GM19239 (cell line): ENCODE measurements around the gene ADGRV1.
"Not testable (repeated sequence)": the region's sequence is repeated elsewhere in the genome, so short reads cannot be mapped to it uniquely, and the experiment has no call there.

Experiments used
- DNase-seq: peaks from one replicate; pipeline ENCODE4 v3.0.0; 2011; ENCODE audit warnings: low spot score; ENCODE audit not compliant: insufficient read length
- FAIRE-seq: peaks from 2 replicates; lab custom pipeline; 2011; peaks lifted over from hg19 to GRCh38; lab: Jason Lieb, UNC

The ADGRV1 gene

GRCh38 chr5:90917928-90918668, 359.5 kb downstream of the ADGRV1 start:
- no peak for FAIRE-seq
- no peak for DNase-seq

DNA sequence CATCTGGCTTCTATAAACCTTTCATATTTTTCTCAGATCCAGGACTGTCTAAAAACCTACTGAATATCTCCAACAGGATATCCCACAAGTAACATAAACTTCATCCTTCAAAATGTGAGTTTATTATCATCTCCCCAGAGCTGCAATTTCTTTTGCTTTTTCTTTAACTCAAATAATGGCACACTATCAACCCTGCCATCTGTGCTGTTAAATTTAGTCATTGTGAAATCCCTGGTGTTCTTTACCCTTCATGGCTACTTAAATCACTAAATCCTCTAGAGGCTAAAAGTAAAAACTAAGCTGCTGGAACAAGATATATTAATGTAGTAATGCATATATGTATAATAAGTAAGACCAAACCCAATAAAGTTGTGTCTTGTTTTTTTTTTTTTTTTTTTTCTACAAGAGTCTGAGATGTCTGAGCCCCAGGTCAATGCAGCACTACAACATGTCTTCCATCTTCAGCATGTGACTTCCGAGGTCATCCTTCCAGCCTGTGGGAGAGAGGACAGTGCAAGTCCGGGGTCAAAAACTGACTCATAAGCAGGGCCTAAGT, 362.9 kb downstream of the ADGRV1 start:
- DNase-seq (no peak), FAIRE-seq (no peak)

DNA sequence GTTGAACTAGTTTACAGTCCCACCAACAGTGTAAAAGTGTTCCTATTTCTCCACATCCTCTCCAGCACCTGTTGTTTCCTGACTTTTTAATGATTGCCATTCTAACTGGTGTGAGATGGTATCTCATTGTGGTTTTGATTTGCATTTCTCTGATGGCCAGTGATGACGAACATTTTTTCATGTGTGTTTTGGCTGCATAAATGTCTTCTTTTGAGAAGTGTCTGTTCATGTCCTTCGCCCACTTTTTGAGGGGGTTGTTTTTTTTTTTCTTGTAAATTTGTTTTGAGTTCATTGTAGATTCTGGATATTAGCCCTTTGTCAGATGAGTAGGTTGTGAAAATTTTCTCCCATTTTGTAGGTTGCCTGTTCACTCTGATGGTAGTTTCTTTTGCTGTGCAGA, 365.6 kb downstream of the ADGRV1 start:
- DNase-seq, FAIRE-seq: not testable (repeated sequence)

DNA sequence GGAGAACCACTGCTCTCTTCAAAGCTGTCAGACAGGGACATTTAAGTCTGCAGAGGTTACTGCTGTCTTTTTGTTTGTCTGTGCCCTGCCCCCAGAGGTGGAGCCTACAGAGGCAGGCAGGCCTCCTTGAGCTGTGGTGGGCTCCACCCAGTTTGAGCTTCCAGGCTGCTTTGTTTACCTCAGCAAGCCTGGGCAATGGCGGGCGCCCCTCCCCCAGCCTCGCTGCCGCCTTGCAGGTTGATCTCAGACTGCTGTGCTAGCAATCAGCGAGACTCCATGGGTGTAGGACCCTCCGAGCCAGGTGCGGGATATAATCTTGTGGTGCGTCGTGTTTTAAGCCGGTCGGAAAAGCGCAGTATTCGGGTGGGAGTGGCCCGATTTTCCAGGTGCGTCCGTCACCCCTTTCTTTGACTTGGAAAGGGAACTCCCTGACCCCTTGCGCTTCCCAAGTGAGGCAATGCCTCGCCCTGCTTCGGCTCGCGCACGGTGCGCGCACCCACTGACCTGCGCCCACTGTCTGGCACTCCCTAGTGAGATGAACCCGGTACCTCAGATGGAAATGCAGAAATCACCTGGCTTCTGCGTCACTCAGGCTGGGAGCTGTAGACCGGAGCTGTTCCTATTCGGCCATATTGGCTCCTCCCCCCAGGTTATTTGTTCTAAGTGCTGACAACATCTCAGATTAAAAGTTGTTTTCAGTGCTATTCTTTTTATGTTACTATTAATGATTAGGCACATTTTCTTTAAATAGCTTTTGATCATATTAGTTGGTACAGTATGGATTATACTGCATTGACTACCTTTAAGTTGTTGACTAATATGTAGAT, 370.6 kb downstream of the ADGRV1 start:
- FAIRE-seq, DNase-seq: not testable (repeated sequence)

- FAIRE-seq (no peak), DNase-seq (no peak)
Observed at GRCh38 chr5:90930062-90930461, 371.5 kb downstream of the ADGRV1 start.

- FAIRE-seq = no peak
- no peak for DNase-seq
Observed at GRCh38 chr5:90930756-90931431, 372.3 kb downstream of the ADGRV1 start.

GRCh38 chr5:90932052-90932699, 373.6 kb downstream of the ADGRV1 start:
- DNase-seq = peak; percentile 8
- FAIRE-seq = peak; percentile 76

DNA sequence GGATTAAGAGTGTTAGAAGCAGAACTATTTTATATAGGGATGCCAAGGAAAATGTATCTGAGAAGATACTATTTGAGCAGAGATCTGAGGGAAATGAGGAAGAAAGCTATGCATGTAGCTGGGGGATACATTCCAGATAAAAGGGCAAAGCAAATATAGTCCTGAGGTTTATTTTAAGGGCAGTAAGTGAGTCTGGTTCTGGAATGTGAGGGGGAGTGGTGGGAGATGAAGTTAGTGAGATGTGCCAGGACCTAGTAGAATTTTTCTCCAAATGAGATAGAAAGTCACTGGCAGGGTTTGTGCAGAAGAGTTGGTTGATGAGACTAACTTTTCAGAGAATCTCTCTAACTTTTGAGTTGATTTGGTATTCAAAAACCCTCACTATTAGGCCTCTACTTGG, 374.7 kb downstream of the ADGRV1 start:
- DNase-seq = no peak
- no peak for FAIRE-seq

- FAIRE-seq = no peak
- DNase-seq = no peak
Observed at GRCh38 chr5:90934091-90934719, 375.6 kb downstream of the ADGRV1 start.

DNA sequence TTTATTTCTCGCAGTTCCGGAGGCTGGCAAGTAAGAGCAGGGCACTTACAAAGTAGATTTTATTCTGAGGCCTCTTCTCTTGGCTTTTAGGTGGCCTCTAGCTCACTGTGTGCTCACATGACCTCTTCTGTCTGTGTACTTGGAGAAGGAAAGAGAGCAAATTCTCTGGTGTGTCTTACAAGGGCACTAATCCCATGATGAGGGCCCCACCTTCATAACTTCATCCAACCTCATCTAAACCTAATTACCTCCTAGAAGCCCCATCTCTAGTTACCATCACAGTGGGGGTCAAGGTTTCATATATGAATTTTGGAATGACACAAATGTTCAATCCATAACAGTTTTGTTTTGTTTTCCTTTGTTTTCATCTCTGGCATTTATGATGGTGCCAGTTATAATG, 376.1 kb downstream of the ADGRV1 start:
- FAIRE-seq = no peak

DNA sequence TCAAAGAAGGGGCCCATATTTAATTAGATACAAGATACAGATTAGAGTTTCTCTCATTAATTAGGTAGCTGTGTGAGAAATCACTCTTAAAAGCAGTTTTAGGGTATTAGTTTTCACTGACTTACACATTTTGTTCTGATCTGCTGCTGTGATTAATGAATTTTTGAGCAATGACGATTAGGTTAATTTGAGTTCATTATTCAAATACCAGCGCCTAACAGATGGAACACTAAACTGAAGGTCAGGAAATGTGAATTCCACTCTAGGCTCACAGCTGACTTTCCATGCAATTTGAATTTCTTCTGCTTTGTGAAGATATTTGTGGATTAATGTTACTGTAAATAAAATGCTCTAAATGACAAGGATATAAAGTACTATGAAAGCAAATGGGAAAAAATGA, 380.6 kb downstream of the ADGRV1 start:
- DNase-seq (no peak), FAIRE-seq (no peak)

More for the DNA sequence above, 376.1 kb downstream of the ADGRV1 start:
- no peak for DNase-seq

- FAIRE-seq (no peak), DNase-seq (no peak)
Observed at GRCh38 chr5:90940227-90940995, 381.8 kb downstream of the ADGRV1 start.

DNA sequence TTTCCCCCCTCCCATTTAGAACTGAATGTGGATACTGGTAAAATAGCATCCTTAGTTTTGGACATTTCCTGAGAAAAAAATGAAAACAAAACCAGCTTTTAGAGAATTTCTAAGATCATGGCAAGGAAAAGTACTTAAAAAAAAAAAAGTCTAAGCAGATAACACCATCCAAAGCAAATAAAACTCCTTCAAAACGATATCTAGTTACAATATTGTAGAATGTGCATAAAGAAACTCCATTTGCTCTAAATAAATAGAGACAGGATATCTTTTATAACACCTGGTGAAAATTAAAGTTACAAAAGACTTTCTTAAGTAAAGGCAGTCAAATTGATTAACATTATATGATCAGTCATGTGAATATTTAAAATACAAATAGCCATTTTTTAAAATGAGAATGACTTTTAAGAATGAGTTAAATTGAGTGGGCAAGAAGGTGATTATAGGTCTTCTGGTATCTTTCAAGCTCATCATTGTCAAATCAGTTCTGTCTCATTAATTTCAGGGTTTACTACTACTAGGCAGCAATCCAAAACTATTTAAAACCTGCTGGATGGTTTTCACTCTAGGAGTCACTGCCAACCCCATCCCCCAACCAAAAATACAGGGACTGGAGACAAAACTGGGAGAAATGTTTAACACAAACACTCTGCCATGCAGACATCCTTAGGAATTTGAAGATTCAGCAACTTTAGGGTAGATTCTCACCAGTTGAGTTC, 382.6 kb downstream of the ADGRV1 start:
- DNase-seq (no peak), FAIRE-seq (no peak)

DNA sequence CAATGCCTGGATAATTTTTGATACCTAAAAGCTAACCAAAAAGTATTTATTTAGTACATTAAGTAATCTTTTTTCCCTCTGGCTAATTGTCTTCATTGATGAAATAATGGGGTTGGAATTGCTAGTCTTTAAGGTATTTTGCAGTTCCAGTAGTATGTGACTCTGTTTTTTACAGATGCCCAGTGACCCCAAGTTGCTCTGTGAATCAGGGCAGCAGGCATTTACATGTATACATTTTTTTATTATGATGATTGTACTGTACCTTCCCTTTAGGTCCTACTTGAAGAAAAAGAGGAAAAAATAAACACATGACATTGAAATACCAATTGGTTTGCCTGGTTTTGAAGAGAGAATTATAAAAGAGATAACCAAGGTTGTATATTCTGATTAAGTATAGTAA, 385.5 kb downstream of the ADGRV1 start:
- no peak for DNase-seq
- FAIRE-seq = no peak

- no peak for DNase-seq
- FAIRE-seq = no peak
Observed at GRCh38 chr5:90947667-90948066, 389.1 kb downstream of the ADGRV1 start.

- FAIRE-seq = no peak
- no peak for DNase-seq
Observed at GRCh38 chr5:90948969-90949368, 390.4 kb downstream of the ADGRV1 start.

- DNase-seq (no peak), FAIRE-seq (no peak)
Observed at GRCh38 chr5:90949469-90950358, 391.1 kb downstream of the ADGRV1 start.
